Stimulated activated effector memory CD8-positive, alpha-beta T cell treated with anti-CD3 and anti-CD28 coated beads, Interleukin-12 subunit alpha, Interleukin-12 subunit beta, amount 100 ng/mL, for 72 hours (primary cell): ENCODE results near the gene TASOR.
A peak's percentile ranks its signal among the peaks of the same experiment; 100 is the strongest.

ENCODE experiments used
- ATAC-seq: fragments of 150-1000 bp; cut with Tn5 transposase; 2 replicates; pipeline ENCODE4 v1.10.0; 2021
- DNase-seq, 2 donors: peaks; one replicate each; pipeline ENCODE4 v3.0.0; 2021 to 2022; ENCODE audit warnings: low spot score in 2 of 2
- H3K27ac Mint-ChIP-seq: one replicate; pipeline ENCODE4 v1.8.0; 2022; ENCODE audit warnings: mild to moderate bottlenecking, mixed read lengths
- H3K36me3 Mint-ChIP-seq: one replicate; pipeline ENCODE4 v1.8.0; 2022; ENCODE audit warnings: mild to moderate bottlenecking, mixed read lengths
- H3K4me1 Mint-ChIP-seq: one replicate; pipeline ENCODE4 v1.8.0; 2022; ENCODE audit warnings: mixed read lengths
- H3K4me3 Mint-ChIP-seq: one replicate; pipeline ENCODE4 v1.8.0; 2022; ENCODE audit warnings: mild to moderate bottlenecking, mixed read lengths
- H3K9me3 Mint-ChIP-seq: one replicate; pipeline ENCODE4 v1.8.0; 2022; ENCODE audit warnings: mixed read lengths

The TASOR gene

GRCh38 chr3:56655709-56656108 lies 27.4 kb downstream of the TASOR start:
- H3K36me3 Mint-ChIP-seq: peaks cover 100% of the 10 kb centered on the region
- H3K9me3 Mint-ChIP-seq: no peaks in the 10 kb centered on the region
- H3K4me3 Mint-ChIP-seq: no peak overlapping the region
- peaks cover 19% of the 10 kb centered on the region for H3K4me1 Mint-ChIP-seq
- no peak for DNase-seq
- peak overlapping the region; percentile 3 for H3K27ac Mint-ChIP-seq
- ATAC-seq: no peak

- peaks cover 100% of the 10 kb centered on the region for H3K36me3 Mint-ChIP-seq
- DNase-seq (no peak), ATAC-seq (no peak)
- no peak overlapping the region for H3K4me3 Mint-ChIP-seq
- H3K9me3 Mint-ChIP-seq: no peaks in the 10 kb centered on the region
- peaks cover 21% of the 10 kb centered on the region for H3K4me1 Mint-ChIP-seq
- H3K27ac Mint-ChIP-seq: no peak overlapping the region
Observed at GRCh38 chr3:56654460-56654859, 28.6 kb downstream of the TASOR start.

- Mint-ChIP-seq H3K9me3 (no peaks in the 10 kb centered on the region), H3K4me1 (peaks cover 19% of the 10 kb centered on the region), H3K27ac (no peak overlapping the region), H3K36me3 (peaks cover 99% of the 10 kb centered on the region), H3K4me3 (no peak overlapping the region)
- ATAC-seq (no peak), DNase-seq (no peak)
Observed at GRCh38 chr3:56645407-56645806, 37.7 kb downstream of the TASOR start.

GRCh38 chr3:56633602-56634535 lies 49.2 kb downstream of the TASOR start:
- no peak for ATAC-seq
- DNase-seq: no peak
- Mint-ChIP-seq H3K4me1 (no peaks in the 10 kb centered on the region), H3K27ac (peak overlapping the region; percentile 38), H3K36me3 (peaks cover 100% of the 10 kb centered on the region), H3K9me3 (no peaks in the 10 kb centered on the region), H3K4me3 (no peak overlapping the region)
